ENCODE measurements around the gene MACROH2A2.
A peak's percentile ranks its signal among the peaks of the same experiment; 100 is the strongest.

The MACROH2A2 gene

DNA sequence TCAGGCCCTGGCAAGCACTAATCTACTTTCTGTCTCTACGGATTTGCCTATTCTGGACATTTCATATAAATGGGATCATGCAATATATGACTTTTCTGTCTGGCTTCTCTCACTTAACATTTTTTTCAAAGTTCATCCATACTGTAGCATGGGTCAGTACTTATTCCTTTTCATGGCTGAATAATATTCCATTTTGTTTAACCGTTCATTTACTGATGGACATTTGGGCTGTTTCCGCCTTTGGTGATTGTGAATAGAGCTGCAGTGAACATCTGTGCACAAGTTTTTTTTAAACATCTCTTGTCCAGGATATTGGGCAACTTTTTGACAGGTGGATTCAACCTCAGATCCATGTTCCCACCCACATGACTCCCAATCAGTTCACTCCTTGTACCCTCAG lies 49.0 kb downstream of the MACROH2A2 start:
- Histone ChIP-seq H3K4me1 (ENCODE audit: low read depth, poor library complexity, severe bottlenecking) (peaks cover under 1% of the 10 kb centered on the region), H3K36me3 (ENCODE audit: insufficient read depth) (no peaks in the 10 kb centered on the region), H3K27me3 (ENCODE audit: insufficient read depth, low read depth) (no peaks in the 10 kb centered on the region), H4K20me1 (ENCODE audit: insufficient read depth) (no peaks in the 10 kb centered on the region), H3K27ac (no peak overlapping the region), H3K4me3 (IDR thresholded peaks at IDR 0.05; ENCODE audit: insufficient read depth, low read depth, low read length) (no peak overlapping the region), H3K79me2 (ENCODE audit: insufficient read depth, low read depth) (no peaks in the 10 kb centered on the region), H3K9ac (no peak overlapping the region), H3K4me2 (no peak overlapping the region), H2AFZ (ENCODE audit: low read depth) (no peak overlapping the region)
- TF ChIP-seq, protein P1, sequence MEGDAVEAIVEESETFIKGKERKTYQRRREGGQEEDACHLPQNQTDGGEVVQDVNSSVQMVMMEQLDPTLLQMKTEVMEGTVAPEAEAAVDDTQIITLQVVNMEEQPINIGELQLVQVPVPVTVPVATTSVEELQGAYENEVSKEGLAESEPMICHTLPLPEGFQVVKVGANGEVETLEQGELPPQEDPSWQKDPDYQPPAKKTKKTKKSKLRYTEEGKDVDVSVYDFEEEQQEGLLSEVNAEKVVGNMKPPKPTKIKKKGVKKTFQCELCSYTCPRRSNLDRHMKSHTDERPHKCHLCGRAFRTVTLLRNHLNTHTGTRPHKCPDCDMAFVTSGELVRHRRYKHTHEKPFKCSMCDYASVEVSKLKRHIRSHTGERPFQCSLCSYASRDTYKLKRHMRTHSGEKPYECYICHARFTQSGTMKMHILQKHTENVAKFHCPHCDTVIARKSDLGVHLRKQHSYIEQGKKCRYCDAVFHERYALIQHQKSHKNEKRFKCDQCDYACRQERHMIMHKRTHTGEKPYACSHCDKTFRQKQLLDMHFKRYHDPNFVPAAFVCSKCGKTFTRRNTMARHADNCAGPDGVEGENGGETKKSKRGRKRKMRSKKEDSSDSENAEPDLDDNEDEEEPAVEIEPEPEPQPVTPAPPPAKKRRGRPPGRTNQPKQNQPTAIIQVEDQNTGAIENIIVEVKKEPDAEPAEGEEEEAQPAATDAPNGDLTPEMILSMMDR (conservative IDR thresholded peaks at IDR 0.05; ENCODE audit: low read depth, low read length), result no peak

- H2AFZ ChIP-seq (ENCODE audit: low read depth), result no peak overlapping the region
- peaks cover 24% of the 10 kb centered on the region for H3K4me1 ChIP-seq (ENCODE audit: low read depth, poor library complexity, severe bottlenecking)
- no peak overlapping the region for H3K9ac ChIP-seq
- peak overlapping the region; percentile 23; the same call in 1 of the 2 replicates for H3K4me2 ChIP-seq
- H3K27ac ChIP-seq, result peak overlapping the region; percentile 81
- H3K36me3 ChIP-seq (ENCODE audit: insufficient read depth), result no peaks in the 10 kb centered on the region
- TF ChIP-seq, protein P1 (conservative IDR thresholded peaks at IDR 0.05; ENCODE audit: low read depth, low read length), result peak; percentile 64
- H3K4me3 ChIP-seq (IDR thresholded peaks at IDR 0.05; ENCODE audit: insufficient read depth, low read depth, low read length), result no peak overlapping the region
- H3K27me3 ChIP-seq (ENCODE audit: insufficient read depth, low read depth), result no peaks in the 10 kb centered on the region
- H3K79me2 ChIP-seq (ENCODE audit: insufficient read depth, low read depth), result no peaks in the 10 kb centered on the region
- no peaks in the 10 kb centered on the region for H4K20me1 ChIP-seq (ENCODE audit: insufficient read depth)
Observed at GRCh38 chr10:70106958-70107791, 54.5 kb downstream of the MACROH2A2 start.

- Histone ChIP-seq H4K20me1 (ENCODE audit: insufficient read depth) (no peaks in the 10 kb centered on the region), H3K79me2 (ENCODE audit: insufficient read depth, low read depth) (no peaks in the 10 kb centered on the region), H2AFZ (ENCODE audit: low read depth) (no peak overlapping the region), H3K4me3 (IDR thresholded peaks at IDR 0.05; ENCODE audit: insufficient read depth, low read depth, low read length) (no peak overlapping the region), H3K36me3 (ENCODE audit: insufficient read depth) (no peaks in the 10 kb centered on the region), H3K4me1 (ENCODE audit: low read depth, poor library complexity, severe bottlenecking) (peaks cover 27% of the 10 kb centered on the region), H3K9ac (no peak overlapping the region), H3K4me2 (no peak overlapping the region), H3K27me3 (ENCODE audit: insufficient read depth, low read depth) (no peaks in the 10 kb centered on the region), H3K27ac (no peak overlapping the region)
- TF ChIP-seq, protein P1 (conservative IDR thresholded peaks at IDR 0.05; ENCODE audit: low read depth, low read length), result no peak
Observed at GRCh38 chr10:70109064-70109729, 56.6 kb downstream of the MACROH2A2 start.

DNA sequence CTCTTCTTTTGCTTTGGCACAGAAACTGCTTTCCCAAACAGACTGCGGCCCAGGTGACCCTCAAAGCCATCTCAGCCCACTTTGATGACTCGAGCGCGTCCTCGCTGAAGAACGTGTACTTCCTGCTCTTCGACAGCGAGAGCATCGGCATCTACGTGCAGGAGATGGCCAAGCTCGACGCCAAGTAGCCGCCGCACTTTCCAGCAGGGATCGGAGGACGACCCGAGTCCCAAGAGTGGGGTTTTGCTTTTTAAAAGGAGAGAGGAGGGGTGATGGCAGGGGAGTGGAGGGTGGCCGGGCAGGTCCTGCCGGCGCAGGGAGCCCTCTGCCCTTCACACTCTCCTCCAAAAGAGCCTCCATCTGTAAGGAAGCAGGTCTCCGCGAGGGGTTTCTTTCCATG lies 58.9 kb downstream of the MACROH2A2 start:
- H3K27ac ChIP-seq, result no peak overlapping the region
- H3K4me3 ChIP-seq (IDR thresholded peaks at IDR 0.05; ENCODE audit: insufficient read depth, low read depth, low read length), result no peak overlapping the region

More for the DNA sequence above, 58.9 kb downstream of the MACROH2A2 start:
- Histone ChIP-seq H3K4me1 (ENCODE audit: low read depth, poor library complexity, severe bottlenecking) (peaks cover 27% of the 10 kb centered on the region), H3K9ac (no peak overlapping the region), H3K4me2 (no peak overlapping the region), H3K36me3 (ENCODE audit: insufficient read depth) (no peaks in the 10 kb centered on the region), H2AFZ (ENCODE audit: low read depth) (no peak overlapping the region), H3K27me3 (ENCODE audit: insufficient read depth, low read depth) (no peaks in the 10 kb centered on the region), H3K79me2 (ENCODE audit: insufficient read depth, low read depth) (no peaks in the 10 kb centered on the region), H4K20me1 (ENCODE audit: insufficient read depth) (no peaks in the 10 kb centered on the region)
- TF ChIP-seq, protein P1 (conservative IDR thresholded peaks at IDR 0.05; ENCODE audit: low read depth, low read length), result no peak

Data from KMS-11 (cell line).